Sigmoid colon (tissue), 4 donors: ENCODE results near the gene CRYGA.

Experiments
- EP300 ChIP-seq, 4 donors: sonication (generic); formaldehyde crosslinking; IDR thresholded peaks; one replicate each; pipeline ENCODE4 v1.6.1; 2017; ENCODE audit warnings: antibody characterized with exemption in 4 of 4
- POLR2A ChIP-seq, 2 donors: fragments of 450-650 bp; IDR thresholded peaks; one replicate each; pipeline ENCODE4 v1.6.1; 2016; ENCODE audit warnings: antibody characterized with exemption in 2 of 2, mild to moderate bottlenecking in 2 of 2, moderate library complexity in 2 of 2
- POLR2AphosphoS5 ChIP-seq, 4 donors: sonication (generic); formaldehyde crosslinking; IDR thresholded peaks; one replicate each; pipeline ENCODE4 v1.6.1; 2017; ENCODE audit warnings: antibody characterized with exemption in 4 of 4
- TF ChIP-seq, protein P1 (sequence below), 4 experiments: fragments of 450-650 bp in 3 of 4; fragments of 200-600 bp in 1 of 4; IDR thresholded peaks; one replicate each; pipeline ENCODE4 v1.5.1; 2016 to 2019; ENCODE audit warnings: antibody characterized with exemption in 4 of 4, mild to moderate bottlenecking in 3 of 4, moderate library complexity in 2 of 4

DNA sequence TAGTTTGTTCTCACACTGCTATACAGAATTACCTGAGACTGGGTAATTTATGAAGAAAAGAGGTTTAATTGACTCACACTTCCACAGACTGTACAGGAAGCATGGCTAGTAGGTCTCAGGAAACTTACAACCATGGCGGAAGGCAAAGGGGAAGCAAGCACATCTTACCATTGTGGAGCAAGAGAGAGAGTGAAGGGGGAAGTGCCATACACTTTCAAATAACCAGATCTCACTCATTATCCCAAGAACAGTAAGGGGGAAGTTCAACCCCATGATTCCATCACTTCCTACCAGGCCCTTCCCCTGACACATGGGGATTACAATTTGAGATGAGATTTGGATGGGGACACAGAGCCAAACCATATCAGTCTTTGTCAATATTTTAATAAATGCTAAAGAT is 12.4 kb downstream of the CRYGA start:
- TF ChIP-seq, protein P1, sequence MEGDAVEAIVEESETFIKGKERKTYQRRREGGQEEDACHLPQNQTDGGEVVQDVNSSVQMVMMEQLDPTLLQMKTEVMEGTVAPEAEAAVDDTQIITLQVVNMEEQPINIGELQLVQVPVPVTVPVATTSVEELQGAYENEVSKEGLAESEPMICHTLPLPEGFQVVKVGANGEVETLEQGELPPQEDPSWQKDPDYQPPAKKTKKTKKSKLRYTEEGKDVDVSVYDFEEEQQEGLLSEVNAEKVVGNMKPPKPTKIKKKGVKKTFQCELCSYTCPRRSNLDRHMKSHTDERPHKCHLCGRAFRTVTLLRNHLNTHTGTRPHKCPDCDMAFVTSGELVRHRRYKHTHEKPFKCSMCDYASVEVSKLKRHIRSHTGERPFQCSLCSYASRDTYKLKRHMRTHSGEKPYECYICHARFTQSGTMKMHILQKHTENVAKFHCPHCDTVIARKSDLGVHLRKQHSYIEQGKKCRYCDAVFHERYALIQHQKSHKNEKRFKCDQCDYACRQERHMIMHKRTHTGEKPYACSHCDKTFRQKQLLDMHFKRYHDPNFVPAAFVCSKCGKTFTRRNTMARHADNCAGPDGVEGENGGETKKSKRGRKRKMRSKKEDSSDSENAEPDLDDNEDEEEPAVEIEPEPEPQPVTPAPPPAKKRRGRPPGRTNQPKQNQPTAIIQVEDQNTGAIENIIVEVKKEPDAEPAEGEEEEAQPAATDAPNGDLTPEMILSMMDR (IDR thresholded peaks at IDR 0.05): no peak
- TF ChIP-seq POLR2A (IDR thresholded peaks at IDR 0.05) (no peak), EP300 (IDR thresholded peaks at IDR 0.05) (no peak), POLR2AphosphoS5 (IDR thresholded peaks at IDR 0.05) (no peak)
